Measurements from ENCODE around the gene TUBA8.
"Not testable (repeated sequence)": the region's sequence is repeated elsewhere in the genome, so short reads cannot be mapped to it uniquely, and the experiment has no call there.

Gene TUBA8

DNA sequence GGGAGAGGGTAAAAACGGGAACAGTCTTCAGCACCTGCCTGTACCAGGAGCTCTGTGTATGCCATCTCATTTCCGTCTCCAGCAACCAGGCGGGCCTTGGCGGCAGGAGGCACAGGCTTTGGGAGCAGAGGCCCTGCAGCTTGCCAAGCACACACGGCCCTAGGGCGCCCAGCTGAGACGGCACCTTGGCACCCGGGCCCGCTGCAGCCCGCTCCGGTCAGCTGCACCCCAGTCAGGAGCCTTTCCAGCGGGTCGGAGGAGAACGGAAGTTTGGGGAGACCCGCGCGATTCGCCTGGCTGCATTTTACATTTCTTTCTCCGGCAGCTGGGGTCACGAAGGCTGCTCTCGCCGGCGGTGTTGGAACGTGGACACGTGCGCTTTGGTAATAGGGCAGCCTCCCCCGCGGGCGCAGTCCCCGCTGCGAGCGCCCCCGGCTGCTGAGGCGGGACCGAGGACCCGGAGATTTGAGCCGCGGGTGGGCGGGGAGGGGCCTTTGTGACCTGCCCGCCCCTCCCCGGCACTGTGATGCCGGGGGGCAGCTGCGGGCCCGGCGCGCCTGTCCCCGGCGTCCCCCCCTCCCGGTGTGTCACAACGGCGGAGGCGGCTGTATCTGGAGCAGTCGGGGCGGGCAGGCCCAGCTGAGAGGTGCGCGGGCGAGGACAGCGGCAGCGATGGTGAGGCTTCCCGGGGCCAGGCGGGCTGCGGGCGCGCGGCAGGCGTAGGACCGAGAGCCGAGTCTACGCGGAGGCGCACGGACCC lies at the start of gene TUBA8:
Gene TUBA8 (plus strand): TSS at position 616 of the 760 bp plus-strand sequence. CDS start 57 bp downstream, at position 673.
- DNase-seq: peak; percentile 13

DNA sequence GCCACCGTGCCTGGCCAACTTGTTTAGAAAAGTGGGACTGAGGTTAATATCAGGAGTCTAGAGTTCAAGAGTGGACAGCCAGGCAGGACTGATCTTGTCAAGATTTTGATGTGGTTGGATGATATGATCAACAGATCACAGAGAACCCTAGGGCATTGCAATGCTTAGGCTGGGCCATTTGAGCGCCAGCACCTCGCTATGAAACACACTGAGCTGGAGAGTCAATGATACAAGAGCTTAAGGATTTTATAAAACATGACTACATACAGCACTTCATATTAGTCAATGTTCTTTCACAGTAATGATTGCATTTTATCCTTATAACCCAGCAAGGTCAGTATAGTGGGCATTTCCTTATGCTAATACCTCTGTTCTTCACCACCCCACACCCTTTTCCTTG lies 48.2 kb upstream of the TUBA8 start:
- no peak for DNase-seq

DNA sequence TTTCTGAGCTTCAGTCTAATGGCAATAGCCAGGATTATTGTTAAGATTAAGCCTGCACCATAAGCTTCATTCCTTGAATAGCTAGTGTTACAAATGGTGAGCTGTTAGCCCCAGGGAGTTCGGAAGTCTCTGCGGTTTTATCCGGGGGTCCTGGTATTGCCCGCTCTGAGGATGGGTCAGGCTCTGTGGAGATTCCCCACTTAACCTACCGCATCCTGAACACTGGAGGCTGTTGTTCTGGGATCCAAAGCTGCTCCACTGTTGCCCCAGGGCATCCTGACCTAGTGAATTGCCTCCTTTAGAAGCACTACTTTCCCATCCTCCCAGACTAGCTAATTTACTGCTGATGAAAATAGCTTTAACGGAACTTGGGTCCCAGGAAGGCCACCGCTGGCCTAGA lies 47.3 kb upstream of the TUBA8 start:
- no peak for DNase-seq

DNA sequence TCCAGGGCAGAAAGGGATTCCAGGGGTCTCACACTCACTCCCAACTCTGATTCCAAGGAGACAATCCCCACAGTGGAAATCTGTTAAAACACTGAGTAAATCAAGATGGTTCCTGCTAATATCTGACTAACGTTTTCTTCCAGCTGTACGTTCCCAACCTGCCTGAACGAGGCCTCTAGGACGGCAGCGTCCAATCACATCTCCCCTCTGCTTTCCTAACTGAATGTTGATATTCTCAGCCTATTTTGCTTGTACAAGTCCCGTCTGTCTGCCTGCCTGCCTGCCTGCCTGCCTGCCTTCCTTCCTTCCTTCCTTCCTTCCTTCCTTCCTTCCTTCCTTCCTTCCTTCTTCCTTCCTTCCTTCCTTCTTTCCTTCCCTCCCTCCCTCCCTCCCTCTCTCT lies 46.9 kb upstream of the TUBA8 start:
- DNase-seq: not testable (repeated sequence)

DNA sequence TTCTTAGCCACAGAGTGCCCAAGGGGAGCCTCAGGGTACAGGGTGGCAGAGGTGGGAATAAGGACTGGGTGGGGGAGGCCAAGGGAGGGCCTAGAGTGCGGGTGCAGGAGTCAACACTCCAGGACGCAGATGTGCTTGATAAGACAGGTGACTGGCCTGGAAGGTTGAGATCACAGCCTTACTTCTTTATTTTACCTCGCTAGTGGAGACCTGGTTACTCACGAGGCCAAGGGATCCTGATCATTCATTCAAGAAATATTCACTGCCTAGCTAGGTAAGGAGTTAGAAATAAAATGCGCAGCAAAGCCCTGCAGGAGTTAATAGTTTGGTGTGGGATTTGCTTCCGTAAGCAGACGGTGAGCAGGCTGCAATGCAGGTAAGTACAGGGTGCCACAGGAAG lies 46.0 kb upstream of the TUBA8 start:
- no peak for DNase-seq

DNA sequence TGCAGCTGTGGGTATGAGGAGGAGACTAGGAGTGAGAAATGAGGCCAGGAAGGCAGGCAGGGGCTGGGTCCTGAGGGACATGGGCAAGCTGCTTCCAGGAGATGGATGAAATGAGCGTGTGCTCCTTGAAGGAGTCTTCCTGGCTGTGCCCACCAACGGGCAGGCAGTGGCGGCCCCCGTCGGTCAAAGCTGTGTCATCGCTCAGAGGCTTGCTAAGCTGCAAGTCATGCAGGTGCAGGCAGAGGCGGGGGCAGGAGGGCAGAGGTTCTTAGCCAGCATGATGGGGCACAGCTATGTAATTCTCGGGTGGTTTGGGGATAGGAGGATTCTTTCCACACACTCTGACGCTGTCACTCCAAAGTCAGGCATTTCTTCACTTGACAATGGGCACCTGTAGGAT lies 45.4 kb upstream of the TUBA8 start:
- no peak for DNase-seq

DNA sequence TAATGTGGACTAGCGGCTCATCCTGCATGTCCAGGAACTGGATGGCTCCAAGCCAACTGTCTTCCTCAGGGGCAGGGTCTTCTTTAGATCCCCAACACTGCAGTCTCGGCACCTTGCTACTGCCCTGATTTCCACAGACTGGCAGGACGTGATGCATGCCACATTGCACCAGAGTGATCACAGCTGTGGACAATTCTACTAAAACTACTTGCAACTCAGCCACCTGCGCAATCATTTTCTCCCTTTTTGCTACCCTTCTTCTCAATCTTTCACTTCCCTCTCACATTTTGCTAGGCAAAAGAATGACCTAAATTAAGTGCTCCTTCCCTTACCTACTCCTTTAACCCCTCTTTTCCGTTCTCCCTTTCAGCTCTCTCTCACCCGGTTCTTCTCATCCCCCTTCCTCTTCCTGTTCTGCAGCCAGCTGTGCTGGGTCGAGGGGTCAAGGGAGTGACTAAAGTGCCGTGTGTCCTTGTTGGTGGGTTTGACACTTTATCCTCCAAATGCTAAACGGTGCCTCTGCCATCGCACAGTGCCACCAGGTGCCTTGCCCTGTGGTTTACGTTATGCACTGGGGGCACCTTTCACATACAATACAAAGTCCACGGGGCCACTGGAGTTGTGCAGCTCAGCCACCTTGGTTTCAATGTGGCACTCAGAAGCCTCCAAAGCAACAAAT lies 44.3 kb upstream of the TUBA8 start:
- DNase-seq: no peak

DNA sequence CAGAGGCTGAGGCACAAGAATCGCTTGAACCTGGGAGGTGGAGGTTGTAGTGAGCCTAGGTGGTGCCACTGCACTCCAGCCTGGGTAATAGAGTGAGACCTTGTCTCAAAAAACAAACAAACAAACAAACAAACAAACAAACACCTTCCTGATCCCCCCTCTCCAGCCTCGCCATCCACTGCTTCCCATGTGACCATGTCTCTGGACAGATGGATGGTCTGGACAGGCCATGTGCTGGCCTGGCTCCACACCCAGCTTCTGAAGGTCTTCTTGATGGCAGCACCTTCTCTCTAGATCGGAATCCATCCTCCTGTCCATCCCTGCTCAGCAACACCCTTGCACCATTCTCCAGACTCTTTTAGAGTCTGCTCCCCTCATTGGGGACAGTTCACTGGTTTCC lies 43.5 kb upstream of the TUBA8 start:
- DNase-seq: no peak

DNA sequence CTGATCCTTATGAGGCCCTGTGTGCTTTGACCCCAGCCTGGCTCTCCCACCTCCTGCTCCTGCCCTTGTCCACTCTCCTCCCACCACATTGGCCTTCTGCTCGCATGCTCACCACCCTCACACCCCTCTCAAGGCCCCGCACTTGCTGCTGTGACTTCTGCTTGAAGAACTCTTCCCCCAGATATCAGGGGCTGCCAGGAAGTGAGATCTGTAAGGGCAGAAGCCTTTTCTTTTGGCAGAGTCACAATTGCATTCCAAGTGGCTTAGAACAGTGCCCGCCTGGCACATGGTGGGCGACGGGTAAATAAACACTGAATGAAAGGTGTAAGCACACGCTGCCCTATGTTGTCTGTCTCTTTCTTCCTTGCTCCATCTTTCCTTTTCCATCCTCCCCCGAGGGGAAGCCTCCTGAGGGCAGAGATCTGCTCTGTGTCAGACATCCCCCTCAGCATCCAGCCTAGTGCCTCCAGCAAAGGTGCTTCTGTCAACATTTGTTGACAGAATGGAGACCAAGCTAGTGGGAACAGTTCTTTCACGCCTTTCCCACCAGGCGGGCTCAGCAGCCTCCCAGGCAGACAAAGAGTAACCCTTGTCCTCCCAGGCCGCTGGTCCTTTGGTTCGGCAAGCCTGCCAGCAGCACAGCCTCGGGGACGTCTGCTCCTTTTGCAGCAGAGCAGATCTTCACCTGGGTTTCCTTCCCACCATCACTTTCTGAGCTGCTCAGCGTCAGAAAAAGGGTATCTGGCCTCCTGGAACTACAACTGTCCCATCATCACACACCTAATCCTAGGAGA lies 42.9 kb upstream of the TUBA8 start:
- DNase-seq: no peak

DNA sequence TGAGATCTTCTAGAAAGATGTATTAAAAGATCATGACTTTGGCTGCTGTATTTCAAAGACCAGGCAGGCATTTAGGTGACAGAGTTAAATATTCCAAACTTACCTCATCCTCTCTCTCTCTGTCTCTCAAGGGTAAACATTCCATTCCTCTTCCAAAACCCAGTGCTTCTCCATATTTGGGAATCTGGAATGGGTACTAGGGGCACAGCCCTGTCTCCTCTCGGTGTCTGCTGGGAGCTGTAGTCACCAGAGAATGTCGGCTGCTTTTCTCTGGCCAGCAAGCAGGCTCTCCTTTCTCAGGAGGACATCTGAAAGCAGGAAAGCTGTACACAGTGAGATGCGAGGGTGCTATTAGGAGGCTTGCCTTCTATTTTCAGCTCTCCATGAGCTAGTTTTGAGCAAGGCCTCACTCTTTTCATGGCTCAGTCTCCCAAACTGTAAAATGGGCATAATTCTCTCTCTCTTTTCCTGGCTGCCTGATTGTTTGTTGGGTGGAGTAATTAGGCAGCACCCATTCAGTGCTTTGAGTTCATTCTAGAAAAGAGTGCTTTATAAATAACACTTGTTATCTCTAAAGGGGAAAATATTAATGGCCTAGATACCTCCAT lies 42.1 kb upstream of the TUBA8 start:
- no peak for DNase-seq

DNA sequence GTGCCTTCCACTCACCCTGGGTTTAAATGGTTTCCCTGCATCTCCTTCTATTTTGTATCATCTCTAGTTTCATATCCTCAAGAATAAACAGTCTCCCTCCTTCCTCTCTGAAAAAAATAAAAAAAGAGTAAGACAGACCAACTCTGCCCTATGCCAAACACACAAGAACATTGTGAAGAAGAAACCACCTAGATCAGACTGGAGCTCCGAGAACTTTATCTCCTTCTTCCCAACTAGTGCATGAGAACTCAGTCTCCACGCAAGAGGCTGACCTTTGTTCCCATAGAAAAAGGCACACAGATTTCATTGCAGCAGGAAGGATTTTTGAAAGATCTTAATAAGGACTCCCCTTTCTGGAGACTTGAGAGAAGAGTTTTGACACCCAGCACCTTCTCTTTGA lies 41.6 kb upstream of the TUBA8 start:
- DNase-seq: no peak

DNA sequence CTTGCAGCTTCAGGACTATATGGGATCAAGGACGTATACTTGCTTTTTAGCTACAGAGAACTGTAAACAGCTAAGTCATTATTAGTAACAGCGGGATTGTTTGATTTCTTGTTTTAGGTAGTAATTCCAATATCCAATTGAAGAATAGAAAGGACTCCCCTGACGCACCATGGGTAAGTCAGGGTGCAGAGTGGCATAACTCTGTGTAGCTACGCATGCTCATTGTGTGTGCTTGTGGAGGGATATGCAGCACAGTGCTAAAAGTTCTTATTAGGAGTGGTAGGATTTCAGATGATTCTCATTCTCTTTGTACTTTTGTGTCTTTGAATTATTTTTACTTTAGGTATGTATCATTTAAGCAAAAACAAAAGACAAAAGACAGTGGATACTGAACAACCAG lies 40.6 kb upstream of the TUBA8 start:
- no peak for DNase-seq

DNA sequence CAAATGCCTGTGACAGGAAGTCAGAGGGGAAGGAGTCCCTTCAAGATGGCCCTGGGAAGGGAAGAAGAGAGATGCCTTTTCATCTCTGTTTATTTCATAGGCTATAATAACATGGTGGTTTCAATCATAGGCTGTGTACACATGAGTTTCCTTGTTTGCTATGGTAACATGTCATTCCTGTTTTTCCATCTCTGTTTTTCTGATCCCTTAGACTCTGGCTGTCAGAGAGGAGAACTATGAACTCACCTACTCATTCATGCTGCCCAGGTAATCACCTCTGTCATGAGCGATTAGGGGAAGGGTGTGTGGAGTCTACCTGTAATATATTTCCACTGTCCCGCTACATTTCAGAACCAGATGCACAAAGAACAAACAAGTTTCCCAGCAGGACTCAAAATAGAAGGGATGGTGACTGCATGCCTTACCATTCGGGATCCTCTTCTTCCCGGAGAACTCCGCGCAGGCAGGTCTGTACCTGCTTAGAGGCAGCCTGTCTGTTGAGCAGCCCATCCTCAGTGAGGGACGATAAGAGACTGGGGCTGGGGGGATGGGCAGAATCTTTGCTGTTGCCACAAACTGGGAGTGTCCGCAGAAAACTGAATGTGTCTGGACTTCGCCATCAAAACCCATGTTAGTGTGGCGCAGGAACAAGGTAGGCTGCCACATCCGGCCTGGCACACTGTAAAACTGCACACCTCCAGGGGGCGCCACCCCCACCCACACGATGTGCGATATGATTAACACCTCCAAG lies 39.9 kb upstream of the TUBA8 start:
- peak; percentile 15 for DNase-seq

DNA sequence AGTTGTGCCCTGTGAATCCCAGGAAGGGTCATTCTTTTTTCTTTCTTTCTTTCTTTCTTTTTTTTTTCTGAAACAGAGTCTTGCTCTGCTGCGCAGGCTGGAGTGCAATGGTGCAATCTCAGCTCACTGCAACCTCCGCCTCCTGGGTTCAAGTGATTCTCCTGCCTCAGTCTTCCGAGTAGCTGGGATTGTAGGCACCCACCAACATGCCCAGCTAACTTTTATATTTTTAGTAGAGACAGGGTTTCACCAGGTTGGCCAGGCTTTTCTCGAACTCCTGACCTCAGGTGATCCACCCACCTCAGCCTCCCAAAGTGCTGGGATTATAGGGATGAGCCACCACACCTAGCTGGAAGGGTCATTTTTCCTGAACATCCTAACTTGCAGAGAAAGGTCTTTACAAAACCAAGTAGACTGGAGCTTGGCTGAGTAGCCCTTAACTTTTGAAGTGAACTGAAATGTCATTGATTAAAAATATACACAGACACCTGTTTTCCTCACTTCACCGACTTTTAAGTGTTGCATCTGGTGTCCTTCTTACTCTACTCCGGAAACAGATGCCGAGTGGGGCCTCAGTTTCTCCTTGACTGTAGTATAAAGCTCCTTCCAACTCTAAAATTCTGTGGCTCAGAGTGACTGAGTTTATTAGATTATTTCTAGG lies 39.2 kb upstream of the TUBA8 start:
- not testable (repeated sequence) for DNase-seq

DNA sequence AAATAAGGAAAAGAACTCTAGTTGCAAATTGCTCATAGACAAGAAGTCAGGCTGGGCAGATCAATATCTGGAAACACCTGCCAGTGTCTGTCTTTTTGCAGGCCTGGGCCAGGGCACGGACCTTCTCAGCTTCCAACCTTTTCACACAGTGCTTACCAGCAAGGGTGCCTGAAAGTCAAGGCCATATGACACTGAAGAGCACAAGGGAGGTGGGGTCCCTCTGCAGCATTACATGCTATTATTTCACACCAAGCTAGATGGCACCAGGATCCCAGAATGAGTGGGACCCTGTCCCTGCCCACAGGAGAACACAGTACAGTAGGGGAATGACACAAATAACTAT lies 38.7 kb upstream of the TUBA8 start:
- DNase-seq: no peak

DNA sequence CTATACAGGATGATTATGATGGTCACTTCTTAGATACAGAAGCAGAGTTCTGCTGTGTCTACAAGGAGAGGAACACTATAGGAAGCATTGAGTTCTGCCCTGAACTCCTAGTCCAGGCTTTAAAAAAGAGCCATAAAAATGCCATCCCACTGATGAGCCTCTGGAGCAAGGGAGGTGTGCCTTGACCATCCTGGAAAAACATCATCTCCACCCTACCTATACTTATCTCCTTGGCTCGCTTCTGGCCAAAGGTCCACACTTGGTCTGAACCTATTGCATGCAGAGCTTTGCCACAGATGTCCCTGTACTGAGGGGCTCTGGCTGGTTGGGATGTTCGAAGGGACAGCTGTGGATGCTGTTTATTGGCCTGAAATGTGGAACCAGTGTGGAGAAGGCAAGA lies 37.1 kb upstream of the TUBA8 start:
- no peak for DNase-seq

DNA sequence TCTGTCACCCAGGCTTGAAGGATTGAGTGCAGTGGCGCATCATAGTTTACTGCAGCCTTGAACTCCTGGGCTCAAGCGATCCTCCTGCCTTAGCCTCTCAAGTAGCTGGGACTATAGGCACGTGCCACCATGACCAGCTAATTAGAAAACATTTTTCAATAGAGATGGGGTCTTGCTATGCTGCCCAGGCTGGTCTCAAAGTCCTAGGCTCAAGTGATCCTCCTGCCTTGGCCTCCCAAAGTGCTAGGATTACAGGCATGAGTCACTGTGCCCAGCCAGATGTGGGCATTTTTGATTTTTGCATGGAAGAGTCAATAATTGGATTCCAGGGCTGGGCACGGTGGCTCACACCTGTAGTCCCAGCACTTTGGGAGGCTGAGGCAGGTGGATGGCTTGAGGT lies 36.7 kb upstream of the TUBA8 start:
- not testable (repeated sequence) for DNase-seq

DNA sequence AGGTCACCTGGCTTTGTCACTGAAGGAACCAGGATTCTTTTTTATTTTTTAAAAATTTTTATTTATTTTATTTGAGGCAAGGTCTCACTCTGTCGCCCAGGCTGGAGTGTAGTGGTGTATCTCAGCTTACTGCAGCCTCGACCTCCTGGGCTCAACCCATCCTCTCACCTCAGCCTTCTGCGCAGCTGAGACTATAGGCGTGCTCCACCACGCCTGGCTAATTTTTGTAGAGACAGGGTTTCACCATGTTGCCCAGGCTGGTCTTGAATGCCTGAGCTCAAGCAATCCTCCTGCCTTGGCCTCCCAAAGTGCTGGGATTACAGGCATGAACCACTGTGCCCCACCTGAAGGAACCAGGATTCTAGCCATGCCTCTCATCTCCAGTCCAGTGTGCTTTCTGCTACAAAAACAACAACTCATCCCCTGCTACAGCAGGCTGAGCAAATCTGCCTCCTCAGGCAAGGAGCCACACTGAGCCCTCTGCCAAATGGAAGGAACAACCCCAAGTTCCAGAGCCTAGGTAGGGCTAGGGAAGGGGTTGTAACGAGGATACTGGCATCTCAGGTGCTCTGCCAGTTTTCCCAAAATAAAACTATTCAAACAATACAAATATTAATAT lies 35.4 kb upstream of the TUBA8 start:
- DNase-seq: no peak

DNA sequence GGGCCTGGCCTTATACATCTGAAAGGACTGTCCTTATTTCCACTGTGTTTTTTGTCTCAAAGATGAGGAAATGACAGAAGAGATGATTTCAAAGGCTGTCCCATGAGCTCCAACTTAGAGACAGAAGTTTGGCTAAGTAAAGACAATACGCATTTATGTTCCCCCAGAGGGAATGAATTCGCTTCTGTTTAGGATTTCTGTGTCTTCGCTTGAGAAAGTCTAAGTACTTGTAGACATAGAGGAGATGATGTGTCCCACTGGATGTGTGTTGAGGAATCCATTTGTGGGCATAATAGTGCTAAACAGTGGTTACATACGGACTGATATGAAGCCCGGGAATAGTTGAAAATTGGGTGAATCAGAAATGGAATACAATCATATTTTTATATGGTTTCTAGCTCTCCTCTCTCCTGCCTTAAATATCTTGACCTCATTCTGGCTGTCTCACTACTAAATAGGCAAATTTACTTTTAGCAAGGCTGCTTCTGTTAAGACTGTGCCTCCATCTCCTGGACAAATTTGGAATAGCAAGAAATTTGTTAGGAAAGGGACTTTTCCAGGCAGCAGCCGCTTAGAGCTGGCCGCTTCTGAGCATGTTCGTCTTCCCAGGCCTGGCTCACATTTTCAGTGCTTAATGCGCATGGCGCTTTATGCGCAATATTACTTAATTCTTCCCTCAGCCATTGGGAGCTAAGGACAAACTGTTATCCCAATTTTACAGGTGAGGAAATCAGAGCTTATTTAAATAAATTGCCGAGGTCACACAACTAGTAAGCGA lies 34.7 kb upstream of the TUBA8 start:
- DNase-seq: peak; percentile 95

DNA sequence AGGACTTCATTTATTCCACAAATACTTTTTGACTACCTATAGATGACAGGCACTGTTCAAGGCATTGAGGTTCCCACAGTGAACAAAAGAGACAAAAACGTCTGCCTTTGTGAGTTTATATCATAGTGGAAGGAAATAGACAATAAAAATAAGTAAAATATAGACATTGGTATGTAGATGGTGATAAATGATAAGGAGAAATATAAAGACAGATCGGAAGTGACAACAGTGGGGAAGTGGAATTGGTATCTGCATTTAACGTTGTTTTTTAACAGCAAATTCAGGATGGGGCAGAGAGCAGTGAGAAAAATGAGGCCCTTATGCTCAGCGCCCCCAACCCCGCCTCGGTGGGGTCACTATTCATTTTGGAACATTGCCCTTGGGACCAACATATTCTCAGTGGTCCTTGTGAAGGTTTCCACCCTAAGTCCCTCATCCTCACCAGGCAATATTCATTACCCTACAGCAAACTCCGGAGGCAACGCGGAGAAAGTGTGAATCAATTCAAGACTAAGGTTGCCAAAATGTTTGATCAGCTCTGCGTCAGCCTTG lies 33.4 kb upstream of the TUBA8 start:
- DNase-seq: no peak

Data from NCI-H2227 treated with DMSO at 0.1 percent for 48 hours (cell line).